ACC112 (cell line): ENCODE results near the gene FOXR1.
A peak's percentile ranks its signal among the peaks of the same experiment; 100 is the strongest.

ENCODE experiments used
- H2AFZ ChIP-seq: fragments of 200-600 bp; sonication (generic); one replicate; pipeline ENCODE4 v1.6.0; 2017; ENCODE audit warnings: antibody characterized with exemption, low read length; ENCODE audit not compliant: unreplicated experiment
- H3K27ac ChIP-seq: fragments of 200-600 bp; sonication (generic); 2 replicates; pipeline ENCODE4 v1.5.1; 2014; ENCODE audit warnings: low read depth, mild to moderate bottlenecking, antibody characterized with exemption, low read length, moderate library complexity
- H3K27me3 ChIP-seq: fragments of 200-600 bp; sonication (generic); 2 replicates; pipeline ENCODE4 v1.6.1; 2014; ENCODE audit warnings: mild to moderate bottlenecking, antibody characterized with exemption, low read length, moderate library complexity, mixed read lengths; ENCODE audit not compliant: insufficient read depth
- H3K36me3 ChIP-seq: fragments of 200-600 bp; sonication (generic); 2 replicates; pipeline ENCODE4 v1.6.1; 2016; ENCODE audit warnings: mild to moderate bottlenecking, antibody characterized with exemption, low read length, moderate library complexity, mixed read lengths; ENCODE audit not compliant: insufficient read depth
- H3K4me1 ChIP-seq: fragments of 200-600 bp; sonication (generic); one replicate; pipeline ENCODE4 v1.6.1; 2016; ENCODE audit warnings: low read length, mixed read lengths; ENCODE audit not compliant: insufficient read depth, unreplicated experiment, control insufficient read depth
- H3K4me3 ChIP-seq: fragments of 200-600 bp; sonication (generic); 2 replicates; pipeline ENCODE4 v1.5.1; 2014; ENCODE audit warnings: mild to moderate bottlenecking, low read depth, low read length
- H3K79me2 ChIP-seq: fragments of 200-600 bp; sonication (generic); one replicate; pipeline ENCODE4 v1.6.0; 2016; ENCODE audit warnings: low read length; ENCODE audit not compliant: control insufficient read depth, unreplicated experiment, insufficient read depth

FOXR1 gene

DNA sequence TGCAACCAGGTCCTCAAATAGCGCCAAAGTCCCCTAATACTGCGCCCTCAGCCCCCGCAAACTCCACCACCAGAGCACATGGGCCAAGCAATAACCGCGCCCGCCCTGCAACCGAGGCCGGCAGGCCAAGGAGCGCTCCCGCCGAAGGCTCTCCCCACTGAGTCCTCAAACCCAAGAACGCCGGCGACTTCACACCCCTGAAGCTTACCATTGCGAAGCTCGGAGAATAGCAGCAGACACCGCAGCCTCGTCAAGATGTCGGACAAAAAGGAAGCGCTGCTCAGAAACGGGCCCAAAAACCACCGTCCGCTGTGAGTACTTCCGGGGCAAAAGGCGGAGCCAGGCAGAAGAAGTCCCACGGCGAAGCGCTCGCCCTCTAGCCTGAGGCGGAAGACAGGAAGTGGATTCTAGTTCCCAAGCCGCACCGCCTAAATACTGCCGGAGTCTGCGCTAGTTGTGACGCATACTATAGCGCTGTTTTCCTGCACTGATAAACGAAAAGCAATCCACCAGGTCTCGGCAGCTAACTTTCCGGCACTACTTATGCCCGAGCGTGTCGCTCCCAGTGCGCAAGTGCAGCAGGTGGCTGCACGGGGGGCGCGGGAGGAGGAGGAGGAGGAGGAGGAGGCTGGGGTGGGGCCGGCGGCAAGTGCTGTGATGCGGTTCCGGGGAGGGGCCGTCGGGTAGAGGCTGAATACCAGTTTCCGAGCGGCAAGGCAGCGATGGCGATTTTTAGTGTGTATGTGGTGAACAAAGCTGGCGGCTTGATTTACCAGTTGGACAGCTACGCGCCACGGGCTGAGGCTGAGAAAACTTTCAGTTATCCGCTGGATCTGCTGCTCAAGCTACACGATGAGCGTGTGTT, 46.7 kb downstream of the FOXR1 start, which contains the start of the genes RPS25 and TRAPPC4:
Gene RPS25 (minus strand): TSS at position 270 of the 865 bp plus-strand sequence. CDS start 59 bp downstream, at position 211.
Gene TRAPPC4 (plus strand): TSS at position 693 of the 865 bp plus-strand sequence. CDS start 30 bp downstream, at position 723.
- Histone ChIP-seq H3K27ac (peak within 1 kb of the TSS; percentile 71), H3K36me3 (peaks cover 38% of the 10 kb centered on the region), H2AFZ (peak within 1 kb of the TSS; percentile 89), H3K4me1 (peaks cover 32% of the 10 kb centered on the region), H3K79me2 (peaks cover 53% of the 10 kb centered on the region), H3K4me3 (peak within 1 kb of the TSS; percentile 88), H3K27me3 (no peaks in the 10 kb centered on the region)

DNA sequence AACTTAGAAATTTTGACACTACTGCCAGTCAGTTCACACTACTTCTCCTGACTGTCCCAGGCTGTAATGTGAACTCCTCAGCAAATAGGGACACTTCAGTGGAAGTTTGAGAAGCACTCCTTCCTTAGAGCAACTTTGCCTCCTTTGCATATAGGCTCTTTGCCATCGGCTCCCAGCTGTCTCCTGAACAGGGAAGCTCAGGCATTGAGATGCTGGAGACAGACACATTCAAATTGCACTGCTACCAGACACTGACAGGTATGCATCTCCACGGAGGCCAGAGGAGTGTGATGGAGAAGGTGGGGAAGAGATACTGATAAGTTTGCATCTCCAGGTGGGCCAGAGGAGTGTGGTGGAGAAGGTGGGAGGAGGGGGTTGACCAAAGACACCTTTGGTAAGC, 48.4 kb downstream of the FOXR1 start:
- peaks cover 43% of the 10 kb centered on the region for H3K4me1 ChIP-seq

DNA sequence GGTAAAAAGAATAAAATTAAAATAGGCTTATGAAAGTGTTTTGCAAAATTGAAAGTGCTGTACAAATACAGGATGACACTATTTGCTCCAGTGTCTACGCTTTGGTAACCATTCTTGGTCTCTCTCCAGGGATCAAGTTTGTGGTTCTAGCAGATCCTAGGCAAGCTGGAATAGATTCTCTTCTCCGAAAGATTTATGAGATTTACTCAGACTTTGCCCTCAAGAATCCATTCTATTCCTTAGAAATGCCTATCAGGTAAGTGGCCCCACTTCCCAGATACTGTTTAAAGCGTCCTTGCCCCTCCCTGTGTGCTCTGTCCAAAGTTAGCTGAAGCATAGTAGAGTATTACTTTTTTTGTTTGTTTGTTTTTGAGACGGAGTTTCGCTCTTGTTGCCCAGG, 50.1 kb downstream of the FOXR1 start:
- no peaks in the 10 kb centered on the region for H3K27me3 ChIP-seq
- peaks cover 39% of the 10 kb centered on the region for H3K79me2 ChIP-seq
- no peak overlapping the region for H2AFZ ChIP-seq
- H3K4me1 ChIP-seq = peaks cover 33% of the 10 kb centered on the region
- H3K27ac ChIP-seq = no peak overlapping the region
- H3K36me3 ChIP-seq = peaks cover 19% of the 10 kb centered on the region
- H3K4me3 ChIP-seq = no peak overlapping the region

More for the DNA sequence above, 48.4 kb downstream of the FOXR1 start:
- H3K79me2 ChIP-seq = peaks cover 53% of the 10 kb centered on the region
- H3K27ac ChIP-seq = no peak overlapping the region
- H3K36me3 ChIP-seq = peaks cover 33% of the 10 kb centered on the region
- H3K27me3 ChIP-seq = no peaks in the 10 kb centered on the region
- no peak overlapping the region for H2AFZ ChIP-seq
- peak overlapping the region; percentile 88 for H3K4me3 ChIP-seq

DNA sequence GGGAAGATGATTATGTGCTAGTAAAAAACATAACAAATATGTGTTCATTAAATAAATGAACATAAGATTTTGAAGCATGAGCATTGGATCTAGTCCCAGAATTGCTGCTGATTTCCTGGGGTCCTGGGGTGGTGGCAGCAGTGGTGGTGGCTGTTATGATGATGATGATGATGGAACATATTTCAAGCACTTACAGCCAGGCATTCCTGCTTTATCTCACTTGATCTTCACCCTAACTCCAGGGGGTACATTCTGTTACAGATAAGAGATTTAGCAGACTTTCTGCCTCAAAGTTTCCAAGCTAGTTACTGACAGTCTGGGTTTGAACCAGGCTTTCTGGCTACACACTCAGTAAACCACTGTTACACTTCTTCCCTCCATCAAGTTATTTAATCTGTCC, 52.2 kb downstream of the FOXR1 start:
- Histone ChIP-seq H3K4me3 (no peak overlapping the region), H3K27me3 (no peaks in the 10 kb centered on the region), H3K79me2 (peaks cover 22% of the 10 kb centered on the region), H3K27ac (peak overlapping the region; percentile 41), H2AFZ (no peak overlapping the region), H3K4me1 (peaks cover 27% of the 10 kb centered on the region), H3K36me3 (0 out of 2 replicates have a peak, but pooled peaks cover 14% of the 10 kb centered on the region)

DNA sequence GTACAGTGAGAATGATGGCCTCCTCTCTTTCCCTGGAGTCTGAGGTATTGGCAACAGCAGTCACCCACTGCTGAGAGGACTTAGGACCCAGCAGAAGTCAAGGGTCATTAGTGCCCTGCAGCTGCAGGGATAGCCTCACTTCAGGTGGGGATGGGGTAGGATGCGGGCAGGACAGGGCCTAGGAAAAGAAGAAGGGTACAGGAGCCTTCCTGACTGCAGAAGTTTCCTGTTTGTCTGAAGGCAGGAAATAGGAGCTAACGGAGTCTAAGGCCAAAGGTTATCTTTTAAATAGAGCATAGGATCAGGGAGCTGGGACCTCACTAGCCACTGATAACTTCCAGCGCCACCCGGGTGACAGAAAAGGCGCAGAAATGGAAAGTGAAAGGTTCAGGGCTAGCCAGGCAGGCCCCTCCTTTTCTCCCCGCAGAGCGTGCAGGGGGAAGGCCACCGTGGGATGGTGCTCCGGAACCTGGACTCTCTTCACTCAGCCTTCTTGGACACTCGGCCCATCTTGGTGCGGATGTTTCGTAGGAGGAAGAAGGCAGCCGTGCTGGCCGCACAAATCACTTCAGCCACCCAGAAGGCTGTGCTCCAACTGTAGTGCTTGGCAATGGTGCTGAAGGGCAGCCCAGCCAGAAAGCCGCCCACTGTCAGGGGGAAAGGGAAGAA, 53.0 kb downstream of the FOXR1 start:
- H3K27me3 ChIP-seq = no peaks in the 10 kb centered on the region
- no peak overlapping the region for H2AFZ ChIP-seq
- H3K79me2 ChIP-seq = peaks cover 15% of the 10 kb centered on the region
- H3K4me1 ChIP-seq = peaks cover 27% of the 10 kb centered on the region
- H3K27ac ChIP-seq = no peak overlapping the region
- 0 out of 2 replicates have a peak, but pooled peaks cover 14% of the 10 kb centered on the region for H3K36me3 ChIP-seq
- H3K4me3 ChIP-seq = no peak overlapping the region

DNA sequence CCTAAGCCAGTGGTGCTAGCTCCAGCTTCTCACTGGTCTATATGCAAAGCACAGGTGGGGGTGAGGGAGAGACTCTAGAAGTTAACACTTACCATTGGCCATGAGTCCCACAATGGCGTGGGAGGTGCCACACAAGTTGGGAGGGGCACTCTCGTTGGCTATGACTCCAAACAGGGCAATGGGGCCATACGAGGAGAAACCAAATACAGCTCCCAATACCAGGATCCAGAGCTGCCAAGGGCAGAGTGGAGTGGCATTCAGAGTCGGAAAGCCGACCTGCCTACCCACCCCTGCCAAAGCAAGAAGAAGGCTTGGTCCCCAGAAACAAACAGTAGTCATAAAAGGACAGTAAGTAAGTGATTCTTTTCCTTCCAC, 53.5 kb downstream of the FOXR1 start:
- peaks cover 22% of the 10 kb centered on the region for H3K4me1 ChIP-seq
- H3K4me3 ChIP-seq = no peak overlapping the region
- H2AFZ ChIP-seq = no peak overlapping the region
- H3K27ac ChIP-seq = no peak overlapping the region
- H3K27me3 ChIP-seq = no peaks in the 10 kb centered on the region
- H3K79me2 ChIP-seq = peaks cover 10% of the 10 kb centered on the region
- H3K36me3 ChIP-seq = 0 out of 2 replicates have a peak, but pooled peaks cover 14% of the 10 kb centered on the region

DNA sequence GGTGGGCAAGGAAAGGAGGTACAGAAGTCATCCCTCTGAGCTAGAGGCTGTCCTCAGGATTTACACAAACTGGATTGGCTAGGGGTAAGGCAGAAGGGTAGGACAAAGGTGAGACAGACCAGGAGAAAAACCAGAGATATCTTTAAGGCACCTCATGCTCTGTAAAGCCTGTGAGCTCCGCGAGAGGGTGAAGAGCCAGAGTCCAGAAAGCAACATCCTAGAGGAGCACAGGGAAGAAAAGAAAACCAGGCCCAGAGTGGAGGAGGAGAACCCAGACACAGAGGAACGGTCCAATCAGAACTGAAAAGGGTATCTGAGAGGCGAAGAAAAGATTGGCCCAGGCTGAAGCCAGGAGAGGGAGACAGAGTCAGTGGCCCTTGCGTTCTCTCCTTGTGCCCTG, 54.0 kb downstream of the FOXR1 start:
- H3K36me3 ChIP-seq = 0 out of 2 replicates have a peak, but pooled peaks cover 14% of the 10 kb centered on the region
- H3K4me1 ChIP-seq = peaks cover 19% of the 10 kb centered on the region
- no peak overlapping the region for H2AFZ ChIP-seq
- no peak overlapping the region for H3K27ac ChIP-seq
- peaks cover 7% of the 10 kb centered on the region for H3K79me2 ChIP-seq
- H3K4me3 ChIP-seq = no peak overlapping the region
- no peaks in the 10 kb centered on the region for H3K27me3 ChIP-seq

DNA sequence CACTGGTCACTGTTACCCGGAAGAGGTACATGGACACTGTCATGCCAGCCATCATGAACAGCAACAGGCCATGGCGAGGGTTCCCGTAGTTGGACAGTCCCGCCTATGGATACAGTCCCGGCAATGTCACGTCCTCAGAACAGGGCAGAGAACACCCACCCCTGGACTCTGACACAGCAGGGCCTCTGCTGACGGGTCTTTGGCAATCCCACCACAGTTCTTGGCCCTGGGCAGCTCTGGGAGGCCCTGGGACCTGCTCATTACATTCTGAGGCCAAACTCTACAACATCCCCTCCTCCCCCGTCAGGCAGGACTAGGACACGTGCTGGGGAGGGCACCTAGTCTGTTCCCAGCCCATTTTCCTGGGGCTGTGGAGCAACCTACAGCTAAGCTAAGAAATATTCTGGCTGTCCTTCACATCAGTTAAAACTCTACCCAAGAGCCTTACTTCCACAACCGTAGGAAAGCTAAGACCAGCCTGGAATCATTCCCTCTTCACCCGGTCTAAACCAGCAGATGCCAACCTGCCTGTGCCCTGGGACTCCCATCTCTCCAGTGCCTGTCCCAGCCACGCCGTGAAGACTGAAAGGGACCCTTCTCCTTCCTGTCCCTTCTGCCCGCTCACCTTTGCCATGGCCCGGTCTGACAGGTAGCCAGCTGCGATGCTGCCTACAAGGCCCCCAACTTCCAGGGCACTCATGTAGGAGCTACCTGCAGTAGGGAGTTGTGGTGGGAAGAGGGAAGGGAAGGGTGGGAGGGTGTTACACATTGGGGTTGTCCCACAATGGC, 54.6 kb downstream of the FOXR1 start:
- Histone ChIP-seq H3K4me1 (peaks cover 17% of the 10 kb centered on the region), H3K4me3 (no peak overlapping the region), H3K27me3 (no peaks in the 10 kb centered on the region), H3K27ac (no peak overlapping the region), H3K79me2 (peaks cover 4% of the 10 kb centered on the region), H3K36me3 (0 out of 2 replicates have a peak, but pooled peaks cover 14% of the 10 kb centered on the region), H2AFZ (no peak overlapping the region)

DNA sequence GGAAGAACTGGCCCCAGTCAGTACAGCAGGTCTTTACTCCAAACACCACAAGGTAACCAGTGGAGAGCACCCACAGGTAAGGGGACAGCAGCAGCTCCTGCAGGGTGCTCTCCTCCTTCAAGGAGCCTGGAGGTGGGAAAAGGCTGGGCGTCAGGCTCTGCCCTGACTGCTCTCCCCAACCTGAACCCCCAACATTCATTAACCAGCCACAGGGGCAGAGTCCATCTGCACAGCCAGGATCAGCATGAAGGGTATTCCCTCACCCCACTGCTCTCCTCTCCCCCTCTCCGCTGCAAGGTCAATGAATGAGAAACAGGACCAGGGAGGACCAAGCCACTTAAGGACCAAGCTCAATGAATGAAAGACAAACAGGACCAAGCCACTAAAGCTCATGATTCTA, 55.4 kb downstream of the FOXR1 start:
- no peak overlapping the region for H3K27ac ChIP-seq
- H3K27me3 ChIP-seq = no peaks in the 10 kb centered on the region
- H3K36me3 ChIP-seq = 0 out of 2 replicates have a peak, but pooled peaks cover 9% of the 10 kb centered on the region
- H2AFZ ChIP-seq = no peak overlapping the region
- H3K4me3 ChIP-seq = no peak overlapping the region
- H3K79me2 ChIP-seq = no peaks in the 10 kb centered on the region
- H3K4me1 ChIP-seq = peaks cover 13% of the 10 kb centered on the region
